ENCODE results near the gene DNAAF2.

GRCh38 chr14:49637534-49638078, 2.6 kb upstream of the DNAAF2 start:
- TF ChIP-seq CTCF (IDR thresholded peaks at IDR 0.05; ENCODE audit: low read depth, low read length) (no peak), MAX (IDR thresholded peaks at IDR 0.05; ENCODE audit: low read depth, low read length) (no peak), POLR2A (IDR thresholded peaks at IDR 0.05; ENCODE audit: extremely low read depth, insufficient read length) (no peak)
